NCI-H1436 treated with DMSO at 0.1 percent for 48 hours (cell line): Measurements from ENCODE around the gene VPS41.
"Not testable (repeated sequence)": the region's sequence is repeated elsewhere in the genome, so short reads cannot be mapped to it uniquely, and the experiment has no call there.

ENCODE experiments used
- DNase-seq: peaks from one replicate; lab custom pipeline; 2025; lab: John Stamatoyannopoulos, UW

VPS41 gene

DNA sequence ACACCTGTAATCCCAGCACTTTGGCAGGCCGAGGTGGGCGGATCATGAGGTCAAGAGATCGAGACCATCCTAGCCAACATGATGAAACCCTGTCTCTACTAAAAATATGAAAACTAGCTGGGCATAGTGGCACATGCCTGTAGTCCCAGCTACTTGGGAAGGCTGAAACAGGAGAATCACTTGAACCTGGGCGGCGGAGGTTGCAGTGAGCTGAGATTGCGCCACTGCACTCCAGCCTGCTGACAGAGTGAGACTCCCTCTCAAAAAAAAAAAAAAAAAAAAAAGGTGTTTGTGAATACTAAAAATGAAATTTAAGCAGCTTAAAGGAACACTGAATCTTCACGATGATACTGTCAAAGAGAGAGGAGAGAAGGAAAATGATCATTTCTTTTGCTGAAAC is 54.0 kb downstream of the VPS41 start:
- DNase-seq = not testable (repeated sequence)

GRCh38 chr7:38851321-38851720 is 57.7 kb downstream of the VPS41 start:
- DNase-seq = no peak

GRCh38 chr7:38846280-38846679 is 62.7 kb downstream of the VPS41 start:
- DNase-seq = no peak

- DNase-seq = no peak
These were observed 63.9 kb downstream of the VPS41 start for GRCh38 chr7:38844952-38845563.

- DNase-seq = no peak
These were observed 66.2 kb downstream of the VPS41 start for GRCh38 chr7:38842746-38843145.

GRCh38 chr7:38840736-38841460 is 68.1 kb downstream of the VPS41 start:
- no peak for DNase-seq

DNA sequence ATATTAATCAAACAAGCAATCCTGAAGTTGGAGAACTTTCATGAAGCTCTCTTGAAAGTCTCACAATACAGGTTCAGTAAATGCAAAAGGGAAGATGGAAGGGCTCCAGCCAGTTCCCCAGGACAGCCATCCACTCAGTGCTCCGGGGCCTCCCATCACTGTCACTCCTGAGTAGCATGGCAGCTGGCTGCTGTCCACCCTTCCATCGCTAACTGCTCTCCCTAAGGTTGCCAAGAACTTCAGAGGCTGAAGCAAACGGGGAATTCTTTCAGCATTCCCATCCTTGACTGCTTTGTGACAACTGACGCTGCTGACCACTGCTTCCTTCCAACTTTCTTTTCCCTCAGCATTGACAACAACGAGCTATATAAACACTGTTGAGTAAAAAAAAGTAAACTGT is 69.1 kb downstream of the VPS41 start:
- no peak for DNase-seq

GRCh38 chr7:38838725-38839385 is 70.1 kb downstream of the VPS41 start:
- DNase-seq = no peak

DNA sequence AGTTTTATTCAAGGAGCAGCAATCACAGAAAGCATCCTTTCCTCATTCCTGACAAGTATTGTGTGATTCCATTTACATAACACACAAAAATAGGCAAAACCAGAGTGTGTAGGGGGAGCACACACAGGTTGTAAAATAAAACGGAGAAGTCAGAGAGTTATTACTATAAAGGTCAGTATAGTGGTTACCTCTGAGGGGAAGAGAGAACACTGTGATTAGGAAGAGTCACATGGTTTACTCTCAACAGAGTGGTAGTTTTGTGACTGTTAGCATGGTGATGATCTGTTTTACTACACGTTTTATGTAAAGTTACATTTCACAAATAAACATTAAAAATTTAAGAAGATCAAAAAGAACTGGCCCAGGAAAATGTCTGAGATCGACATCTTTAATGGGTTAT is 74.6 kb downstream of the VPS41 start:
- no peak for DNase-seq

- DNase-seq = no peak
These were observed 75.7 kb downstream of the VPS41 start for GRCh38 chr7:38833329-38833728.

- DNase-seq = no peak
These were observed 77.6 kb downstream of the VPS41 start for GRCh38 chr7:38831259-38831996.

GRCh38 chr7:38830826-38831225 is 78.2 kb downstream of the VPS41 start:
- DNase-seq = no peak

GRCh38 chr7:38829488-38830165 is 79.4 kb downstream of the VPS41 start:
- no peak for DNase-seq

- DNase-seq = no peak
These were observed 81.0 kb downstream of the VPS41 start for GRCh38 chr7:38828026-38828425.

DNA sequence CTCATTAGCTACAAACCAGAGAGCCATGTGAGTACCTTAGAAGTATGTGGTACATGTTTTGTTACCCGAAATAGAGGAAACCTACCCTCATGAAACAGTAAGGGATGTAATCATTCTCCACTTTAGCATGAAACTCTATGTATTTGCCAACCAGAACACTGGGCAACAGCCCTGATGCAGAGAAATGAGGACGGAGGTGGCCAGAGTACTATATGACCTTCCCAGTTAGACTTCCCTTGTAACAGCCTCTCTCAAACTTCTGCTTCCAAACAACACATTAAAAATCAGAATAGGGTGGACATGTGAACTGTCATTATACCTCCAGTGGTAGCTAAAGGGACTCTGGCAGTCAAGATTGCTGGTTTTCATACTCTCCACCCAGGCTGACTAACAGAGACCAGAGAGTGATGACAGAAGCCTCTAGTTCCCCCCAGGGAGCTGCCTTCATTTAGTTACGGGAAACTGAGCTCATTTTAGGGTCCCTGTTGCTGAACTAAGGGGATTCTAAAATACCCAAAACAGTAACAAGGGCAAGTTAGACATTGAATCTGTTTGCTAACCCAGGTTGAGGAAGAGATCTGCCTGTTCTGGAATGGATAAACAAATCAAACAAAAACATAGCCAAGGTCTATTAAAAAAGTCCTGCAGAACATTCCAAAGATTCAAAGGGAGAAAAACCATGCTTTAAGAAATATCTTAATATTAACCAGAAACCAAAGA is 83.1 kb downstream of the VPS41 start:
- no peak for DNase-seq

DNA sequence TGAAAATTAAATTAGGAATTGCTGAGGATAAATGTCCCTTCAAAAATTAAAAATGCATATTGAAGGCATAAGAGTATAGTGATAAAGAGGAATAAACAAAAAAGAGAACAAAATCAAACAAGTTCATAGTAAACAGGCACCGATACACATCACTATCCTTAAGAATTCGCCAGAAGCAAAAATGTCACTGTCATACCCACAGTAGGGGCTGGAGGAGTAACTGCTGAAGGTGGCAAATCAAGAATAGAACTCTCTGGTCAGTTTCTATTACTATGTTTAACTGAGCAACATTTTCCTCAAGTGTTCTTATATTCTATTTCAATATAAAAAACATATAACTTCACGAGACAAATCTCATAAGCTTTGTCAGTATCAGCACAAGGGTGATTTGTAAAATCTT is 84.0 kb downstream of the VPS41 start:
- DNase-seq = no peak

GRCh38 chr7:38822549-38822948 is 86.4 kb downstream of the VPS41 start:
- DNase-seq = no peak

- no peak for DNase-seq
These were observed 88.4 kb downstream of the VPS41 start for GRCh38 chr7:38820571-38820970.

- no peak for DNase-seq
These were observed 89.5 kb downstream of the VPS41 start for GRCh38 chr7:38819463-38819862.

GRCh38 chr7:38817526-38817925 is 91.5 kb downstream of the VPS41 start:
- no peak for DNase-seq

GRCh38 chr7:38813768-38814167 is 95.2 kb downstream of the VPS41 start:
- no peak for DNase-seq
